ENCODE measurements around the gene RPS6KA5.
"Not testable (repeated sequence)": the region's sequence is repeated elsewhere in the genome, so short reads cannot be mapped to it uniquely, and the experiment has no call there.

The RPS6KA5 gene

DNA sequence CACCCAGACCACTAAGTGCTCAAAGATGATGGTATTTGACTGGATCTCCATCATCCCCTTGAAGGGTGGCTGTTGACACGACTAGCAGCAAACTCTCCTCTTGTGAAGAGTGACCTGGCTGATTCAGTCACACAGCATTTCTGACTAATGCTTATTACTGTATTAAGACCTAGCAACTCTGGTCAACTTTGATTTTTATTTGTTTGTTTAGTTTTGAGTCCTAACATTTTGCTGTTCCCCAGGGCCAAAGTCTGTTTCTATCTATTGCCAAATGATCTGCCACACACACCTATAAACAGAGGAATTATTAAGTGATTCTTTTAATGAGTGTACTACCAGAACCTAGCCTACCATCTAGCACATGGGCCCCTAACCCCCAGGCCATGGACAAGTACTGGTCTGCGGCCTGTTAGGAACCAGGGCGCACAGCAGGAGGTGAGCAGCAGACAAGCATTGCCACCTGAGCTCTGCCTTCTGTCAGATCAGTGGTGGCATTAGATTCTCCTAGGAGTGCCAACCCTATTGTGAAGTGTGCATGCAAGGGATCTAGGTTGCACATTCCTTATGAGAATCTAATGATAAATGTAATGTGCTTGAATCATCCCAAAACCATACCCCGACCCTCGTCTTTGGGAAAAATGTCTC, 120.0 kb downstream of the RPS6KA5 start:
- DNase-seq (ENCODE audit: low read depth in 2 of 2, low spot score in 1 of 2), result no peak

DNA sequence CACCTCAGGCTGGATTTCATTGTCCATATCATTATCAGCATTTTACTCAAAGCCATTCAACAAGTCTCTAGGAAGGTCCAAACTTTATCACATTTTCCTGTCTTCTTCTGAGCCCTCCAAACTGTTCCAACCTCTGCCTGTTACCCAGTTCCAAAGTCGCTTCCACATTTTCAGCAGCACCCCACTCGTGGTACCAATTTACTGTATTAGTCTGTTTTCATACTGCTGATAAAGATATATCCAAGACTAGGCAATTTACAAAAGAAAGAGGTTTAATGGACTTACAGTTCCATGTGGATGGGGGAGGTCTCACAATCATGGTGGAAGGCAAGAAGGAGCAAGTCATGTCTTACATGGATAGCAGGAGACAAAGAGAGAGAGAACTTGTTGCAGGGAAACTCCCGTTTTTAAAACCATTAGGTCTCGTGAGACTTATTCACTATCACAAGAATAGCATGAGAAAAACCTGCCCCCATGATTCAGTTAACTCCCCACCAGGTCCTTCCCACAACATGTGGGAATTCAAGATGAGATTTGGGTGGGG, 121.1 kb downstream of the RPS6KA5 start:
- not testable (repeated sequence) for DNase-seq (ENCODE audit: low read depth in 2 of 2, low spot score in 1 of 2)

DNA sequence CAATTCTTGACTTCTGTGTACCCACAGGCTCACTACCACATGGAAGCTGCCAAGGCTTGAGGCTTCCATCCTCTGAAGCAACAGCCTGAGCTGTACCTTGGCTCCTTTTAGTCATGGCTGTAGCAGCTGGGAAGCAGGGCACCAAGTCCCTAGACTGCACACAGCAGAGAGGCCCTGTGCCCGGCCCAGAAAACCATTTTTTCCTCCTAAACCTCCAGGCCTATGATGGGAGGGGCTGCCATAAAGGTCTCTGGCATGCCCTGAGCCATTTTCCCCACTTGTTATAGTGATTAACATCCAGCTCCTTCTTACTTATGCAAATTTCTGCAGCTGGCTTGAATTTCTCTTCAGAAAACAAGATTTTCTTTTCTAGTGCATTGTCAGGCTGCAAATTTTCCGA, 121.8 kb downstream of the RPS6KA5 start:
- no peak for DNase-seq (ENCODE audit: low read depth in 2 of 2, low spot score in 1 of 2)

DNA sequence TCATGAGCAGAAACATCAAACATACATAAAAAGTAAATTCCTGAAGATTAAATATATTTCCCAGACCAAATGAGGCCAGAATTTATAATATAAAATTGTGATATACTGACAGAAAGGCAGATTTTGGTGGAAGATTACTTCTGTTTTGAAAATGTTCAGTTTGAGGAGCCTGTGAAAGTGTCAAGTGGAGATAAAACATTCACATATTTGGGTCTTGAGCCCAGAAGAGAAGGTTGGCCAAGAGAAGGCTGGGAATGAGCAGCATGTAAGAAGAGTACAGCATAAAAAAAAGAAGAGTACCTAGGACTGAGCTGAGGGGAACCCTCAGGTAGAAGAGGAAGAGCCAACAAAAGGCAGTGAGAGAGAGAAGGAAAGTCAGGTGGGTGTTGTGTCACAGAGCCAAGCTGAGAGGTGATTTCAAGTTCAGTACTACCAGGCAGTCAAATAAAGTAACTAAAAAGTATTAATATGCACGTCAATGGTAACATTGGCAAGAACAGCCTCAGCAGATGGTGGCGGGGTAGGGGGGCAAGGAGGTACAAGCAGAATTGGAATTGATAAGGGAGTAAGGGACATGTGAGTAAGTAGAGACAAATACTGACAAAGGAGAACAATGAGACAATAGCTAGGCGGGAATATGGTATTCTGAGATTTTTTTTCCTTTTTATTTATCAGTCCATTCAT, 123.5 kb downstream of the RPS6KA5 start:
- no peak for DNase-seq (ENCODE audit: low read depth in 2 of 2, low spot score in 1 of 2)

DNA sequence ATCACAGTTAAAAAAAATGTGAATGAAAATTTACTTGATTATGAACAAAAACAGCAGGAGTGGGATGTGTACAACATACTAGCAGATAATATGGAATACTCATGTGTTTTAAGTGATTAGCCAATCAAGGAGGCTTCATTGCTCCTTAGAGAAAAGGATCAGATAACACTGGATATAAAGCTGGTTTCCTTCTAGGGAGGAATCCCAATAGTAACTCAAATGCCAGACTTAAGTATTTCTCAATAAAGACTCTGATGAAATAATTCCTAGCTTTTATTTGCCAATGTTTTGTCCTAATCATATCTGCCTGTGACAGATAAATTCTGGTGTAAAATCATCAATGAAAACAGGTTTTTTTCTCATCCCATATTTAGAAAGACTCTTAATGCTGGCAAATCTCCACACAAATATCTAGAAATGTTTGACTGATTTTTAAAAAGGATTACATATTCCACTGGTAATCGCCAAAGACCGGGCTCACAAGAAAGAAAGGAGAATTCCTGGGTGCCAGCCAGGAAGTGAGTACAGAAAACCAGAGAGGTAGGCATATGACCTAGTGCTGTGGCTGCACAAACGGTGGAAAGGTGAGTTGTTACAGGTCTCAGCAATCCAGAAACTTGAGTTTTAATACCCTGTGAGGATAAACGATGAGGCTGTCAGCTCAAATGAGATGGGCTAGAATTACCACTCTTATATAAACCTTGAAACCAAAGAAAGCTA, 135.7 kb downstream of the RPS6KA5 start:
- no peak for DNase-seq (ENCODE audit: low read depth in 2 of 2, low spot score in 1 of 2)

DNA sequence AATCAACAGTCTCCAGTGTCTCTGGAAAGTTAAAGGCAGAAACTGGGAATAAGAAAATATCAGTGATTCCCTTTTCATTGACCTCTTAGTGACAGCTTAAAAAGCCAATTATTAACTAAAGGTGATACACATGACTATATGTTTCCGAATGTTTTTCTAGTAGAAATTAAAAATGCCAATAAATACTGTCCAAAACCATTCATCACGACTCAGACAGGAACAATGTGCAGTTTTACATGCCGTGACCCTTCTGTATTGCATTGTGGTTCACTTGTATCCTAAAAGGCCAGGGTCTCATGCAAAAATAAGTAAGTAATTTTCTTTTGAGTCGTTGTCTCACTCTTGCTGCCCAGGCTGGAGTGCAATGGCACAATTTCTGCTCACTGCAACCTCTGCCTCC, 138.3 kb downstream of the RPS6KA5 start:
- no peak for DNase-seq (ENCODE audit: low read depth in 2 of 2, low spot score in 1 of 2)

DNA sequence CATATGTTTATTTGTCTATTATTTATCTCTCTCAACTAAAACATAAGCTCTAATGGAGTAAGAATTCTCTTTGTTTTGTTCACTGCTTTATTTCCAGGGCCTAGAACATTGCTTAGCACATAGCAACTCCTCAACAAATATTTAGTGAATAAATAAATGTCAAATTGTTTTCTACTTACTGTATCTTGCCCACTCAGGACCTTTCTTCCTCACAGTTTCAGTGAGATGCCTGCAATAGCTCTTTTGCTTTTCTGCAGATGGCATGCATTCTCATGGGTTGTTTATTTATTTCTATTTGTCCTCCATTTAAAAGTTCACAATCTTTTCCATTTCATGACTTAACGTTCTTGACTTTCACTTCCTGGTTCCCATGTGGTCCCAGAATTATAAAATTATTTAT, 149.3 kb downstream of the RPS6KA5 start:
- no peak for DNase-seq (ENCODE audit: low read depth in 2 of 2, low spot score in 1 of 2)

DNA sequence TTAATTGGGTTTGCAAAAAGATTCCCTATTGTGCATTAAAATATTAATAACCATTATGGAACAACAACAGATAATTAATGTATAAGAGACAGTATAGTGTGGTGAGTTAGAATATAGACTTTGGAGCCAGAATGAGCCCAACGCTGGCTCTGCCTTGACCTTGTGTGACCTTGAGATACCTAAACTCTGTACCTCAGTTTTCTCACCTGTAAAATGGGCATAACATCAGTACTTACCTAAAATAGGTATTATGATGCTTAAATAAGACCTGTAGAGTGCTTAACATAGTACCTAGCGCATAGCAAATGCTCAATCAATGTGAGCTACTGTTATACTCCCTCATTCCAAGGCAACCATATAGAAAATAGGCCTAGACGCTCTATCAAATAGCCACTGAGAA, 153.3 kb downstream of the RPS6KA5 start:
- no peak for DNase-seq (ENCODE audit: low read depth in 2 of 2, low spot score in 1 of 2)

DNA sequence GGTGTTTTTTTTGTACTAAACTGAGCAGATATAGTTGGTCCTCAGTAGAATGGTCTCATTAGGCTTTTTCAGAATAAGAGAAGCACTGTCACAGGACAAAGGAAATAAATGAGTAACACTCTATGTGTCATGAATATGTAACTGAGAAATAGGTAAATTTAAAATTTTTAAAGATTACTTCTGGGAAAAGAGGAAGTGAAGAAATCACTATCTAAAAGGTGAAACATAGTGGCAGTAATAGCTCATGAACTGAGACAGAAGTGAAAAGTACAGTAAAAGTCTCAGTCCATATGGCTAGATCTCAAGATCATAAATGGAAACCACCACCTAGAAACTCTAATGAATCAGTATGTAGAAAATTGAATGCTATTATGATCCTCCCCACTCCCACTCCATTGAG, 154.9 kb downstream of the RPS6KA5 start:
- no peak for DNase-seq (ENCODE audit: low read depth in 2 of 2, low spot score in 1 of 2)

DNA sequence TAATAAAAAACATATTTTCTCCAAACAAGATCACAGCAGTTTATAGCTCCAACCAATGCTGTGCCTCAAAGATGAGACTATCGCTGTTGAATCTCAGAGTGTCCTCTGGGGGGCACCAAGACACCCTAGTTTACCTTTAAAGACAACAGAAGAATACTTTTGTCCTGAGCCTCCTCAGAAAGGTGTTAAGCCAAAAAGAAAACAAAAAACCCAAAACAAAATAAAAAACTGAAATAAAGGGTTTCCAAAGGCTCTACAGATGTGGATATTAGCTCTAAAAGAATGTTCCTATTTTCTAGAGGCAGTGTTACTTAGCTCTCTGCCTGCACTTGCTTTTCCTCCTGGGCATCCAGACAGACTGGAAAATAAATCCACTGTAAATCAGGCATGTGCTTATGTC, 157.3 kb downstream of the RPS6KA5 start:
- peak in 1 of 2 donors; percentile 24 for DNase-seq (ENCODE audit: low read depth in 2 of 2, low spot score in 1 of 2)

DNA sequence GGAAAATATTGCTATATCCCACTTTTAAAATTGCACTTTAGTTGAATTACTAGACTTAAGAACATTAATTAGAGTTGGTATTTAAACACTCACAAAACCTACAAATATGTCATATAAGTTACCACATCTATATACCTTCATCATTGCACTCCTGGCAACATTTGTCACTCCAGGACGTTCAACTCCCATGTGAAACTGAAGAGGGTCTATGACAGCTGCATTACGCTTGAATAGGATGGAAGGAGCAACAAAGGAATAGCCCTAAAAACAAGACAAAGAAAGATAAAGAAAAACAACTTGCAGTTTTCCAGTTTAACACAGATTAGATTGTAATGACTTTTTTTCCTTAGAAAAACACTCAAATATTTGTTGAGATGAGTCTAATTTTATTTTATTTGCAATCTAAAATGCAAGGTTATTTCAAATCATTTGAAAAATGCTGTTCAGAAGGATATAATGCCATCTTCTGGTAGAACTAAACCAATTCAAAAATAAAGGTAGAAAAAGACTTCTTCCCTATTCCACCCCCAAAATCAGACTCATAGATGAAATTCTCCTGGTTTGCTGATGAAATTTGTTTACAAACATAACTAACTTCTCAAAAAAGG, 159.9 kb downstream of the RPS6KA5 start:
- DNase-seq (ENCODE audit: low read depth in 2 of 2, low spot score in 1 of 2), result no peak

DNA sequence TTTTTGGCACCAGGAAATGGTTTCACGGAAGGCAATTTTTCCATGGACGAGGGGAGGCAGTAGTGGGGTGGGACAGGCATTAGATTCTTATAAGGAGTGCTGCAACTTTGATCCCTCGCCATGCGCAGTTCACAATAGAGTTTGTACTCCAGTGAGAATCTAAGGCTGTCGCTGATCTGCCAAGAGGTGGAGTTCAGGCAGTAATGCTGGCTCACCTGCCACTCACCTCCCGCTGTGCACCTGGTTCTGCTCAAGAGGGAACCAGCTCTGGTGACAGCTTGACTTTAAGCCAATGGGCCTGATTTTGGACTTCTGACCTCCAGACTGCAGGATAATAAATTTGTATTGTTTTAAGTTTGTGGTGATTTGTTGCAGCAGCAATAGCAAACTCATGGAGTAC, 163.4 kb downstream of the RPS6KA5 start:
- DNase-seq (ENCODE audit: low read depth in 2 of 2, low spot score in 1 of 2), result no peak

DNA sequence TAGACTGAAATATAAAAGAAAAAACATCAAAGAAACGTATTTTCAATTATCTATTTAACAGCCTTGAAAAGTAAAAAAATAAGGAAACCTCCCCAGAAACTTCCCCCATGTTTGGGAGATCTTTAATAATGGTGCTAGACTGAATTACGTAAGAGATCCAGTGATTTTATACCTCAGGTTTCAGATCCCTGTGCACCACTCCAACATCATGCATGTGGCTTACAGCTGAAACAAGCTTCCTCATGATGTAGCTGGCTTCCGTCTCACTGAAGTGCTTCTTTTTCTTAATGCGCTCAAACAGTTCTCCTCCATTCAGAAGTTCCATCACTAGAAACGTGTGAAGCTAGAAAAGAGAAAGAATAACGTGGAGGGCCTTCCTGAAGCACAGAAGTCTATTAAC, 166.2 kb downstream of the RPS6KA5 start:
- no peak for DNase-seq (ENCODE audit: low read depth in 2 of 2, low spot score in 1 of 2)

DNA sequence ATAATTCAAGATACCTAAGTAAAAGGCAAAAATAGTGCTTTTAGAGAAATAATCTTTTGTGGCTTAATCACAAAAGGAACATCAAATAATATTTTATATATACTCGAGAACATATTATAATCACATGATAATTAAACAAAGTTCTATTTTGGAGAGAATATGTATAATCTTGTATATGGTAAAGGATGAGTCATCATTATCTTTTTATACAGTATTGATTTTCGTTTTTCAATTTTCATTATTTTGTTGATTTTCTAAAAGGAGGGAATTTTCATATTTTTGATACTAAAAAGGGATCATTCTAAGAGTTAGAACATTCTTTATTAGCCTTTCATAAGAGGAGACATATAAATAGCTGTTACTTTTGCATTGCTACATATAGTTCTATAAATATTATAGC, 166.9 kb downstream of the RPS6KA5 start:
- DNase-seq (ENCODE audit: low read depth in 2 of 2, low spot score in 1 of 2), result no peak

DNA sequence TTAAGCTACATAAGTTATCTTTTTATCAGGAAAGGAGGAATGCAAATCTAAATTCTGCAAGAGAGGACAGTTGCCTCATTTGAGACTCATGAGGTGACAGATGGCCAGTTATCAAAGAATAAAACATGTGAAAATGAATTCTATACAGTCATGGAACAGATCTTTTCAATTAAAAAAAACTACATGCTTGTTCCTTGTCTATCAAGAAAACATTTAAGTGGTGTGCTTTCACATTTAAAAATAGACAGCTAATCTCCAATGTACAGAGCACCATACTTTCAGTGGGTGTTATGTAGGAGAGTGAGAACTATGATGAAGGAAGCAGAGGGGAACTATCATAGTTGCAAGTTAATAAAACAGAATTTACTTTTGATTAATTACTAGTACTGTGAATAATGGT, 167.5 kb downstream of the RPS6KA5 start:
- DNase-seq (ENCODE audit: low read depth in 2 of 2, low spot score in 1 of 2), result no peak

DNA sequence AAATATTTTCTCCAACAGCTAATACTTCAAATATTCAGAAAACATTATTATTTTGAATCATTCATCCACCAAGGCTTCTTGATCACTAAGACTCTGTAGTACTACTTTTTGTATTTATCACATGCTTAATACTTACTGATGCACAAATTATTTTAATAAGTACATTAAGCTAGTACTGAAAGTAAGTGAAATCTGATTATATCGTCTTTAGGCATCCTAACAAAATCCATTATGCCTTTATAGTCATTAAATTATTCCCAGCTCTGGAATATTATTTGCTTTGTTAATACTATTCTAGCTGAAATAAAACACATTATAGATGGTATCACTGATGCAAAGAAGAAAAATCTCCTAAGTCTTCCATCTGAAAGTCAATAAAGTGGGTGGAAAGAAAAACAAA, 169.1 kb downstream of the RPS6KA5 start:
- DNase-seq (ENCODE audit: low read depth in 2 of 2, low spot score in 1 of 2), result no peak

DNA sequence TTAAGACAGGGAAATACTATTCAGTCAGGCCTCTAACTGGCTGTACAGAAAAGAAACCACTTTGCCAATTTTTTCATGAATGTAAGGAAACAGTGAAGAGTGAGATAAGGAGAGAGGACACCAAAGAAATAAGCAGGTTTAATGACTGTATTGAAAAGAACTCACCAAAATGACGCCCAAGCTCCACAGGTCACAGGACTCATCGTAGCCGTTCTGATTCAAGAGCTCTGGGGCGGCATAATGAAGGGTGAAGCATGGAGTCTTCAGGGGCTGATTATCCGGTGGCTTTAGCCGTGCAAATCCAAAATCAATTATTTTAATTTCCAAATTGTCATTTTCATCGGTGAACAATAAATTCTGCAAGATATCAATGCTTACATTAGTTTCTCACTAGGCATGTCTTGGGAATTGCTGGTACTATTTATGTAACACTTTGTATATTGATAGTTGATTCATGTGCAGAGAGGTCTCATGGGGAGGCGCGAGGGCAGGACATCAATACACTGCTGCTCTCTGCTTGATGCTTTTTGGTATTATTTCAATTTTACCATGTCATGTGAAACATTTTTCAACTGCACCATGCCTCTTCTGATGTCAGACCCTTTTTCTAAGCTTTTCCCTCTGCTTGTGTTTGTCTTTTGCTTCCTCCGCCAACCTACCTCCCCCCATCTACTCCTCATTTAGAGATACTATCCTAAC, 170.0 kb downstream of the RPS6KA5 start:
- no peak for DNase-seq (ENCODE audit: low read depth in 2 of 2, low spot score in 1 of 2)

DNA sequence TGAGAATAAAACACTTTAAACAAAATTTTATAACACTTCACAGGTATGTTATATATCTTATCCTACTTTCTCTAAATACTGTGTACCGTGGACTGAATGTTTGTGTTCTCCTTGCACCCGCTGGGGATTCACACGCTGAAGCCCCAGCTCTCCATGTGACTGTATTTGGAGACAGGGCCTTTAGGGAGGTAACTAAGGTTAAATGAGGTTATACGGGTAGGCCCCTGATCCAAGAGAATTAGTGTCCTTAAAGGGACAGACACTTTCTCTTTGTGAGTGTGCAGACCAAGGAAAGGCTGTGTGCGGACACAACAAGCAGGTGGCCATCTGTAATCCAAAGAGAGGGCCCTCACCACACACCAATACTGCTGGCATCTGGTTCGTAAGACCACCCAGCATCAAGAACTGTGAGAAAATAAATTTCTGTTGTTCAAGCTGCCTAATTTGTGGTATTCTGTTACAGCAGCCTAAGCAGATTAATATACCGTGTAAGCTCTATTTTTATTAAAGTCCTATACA, 174.1 kb downstream of the RPS6KA5 start:
- no peak for DNase-seq (ENCODE audit: low read depth in 2 of 2, low spot score in 1 of 2)

DNA sequence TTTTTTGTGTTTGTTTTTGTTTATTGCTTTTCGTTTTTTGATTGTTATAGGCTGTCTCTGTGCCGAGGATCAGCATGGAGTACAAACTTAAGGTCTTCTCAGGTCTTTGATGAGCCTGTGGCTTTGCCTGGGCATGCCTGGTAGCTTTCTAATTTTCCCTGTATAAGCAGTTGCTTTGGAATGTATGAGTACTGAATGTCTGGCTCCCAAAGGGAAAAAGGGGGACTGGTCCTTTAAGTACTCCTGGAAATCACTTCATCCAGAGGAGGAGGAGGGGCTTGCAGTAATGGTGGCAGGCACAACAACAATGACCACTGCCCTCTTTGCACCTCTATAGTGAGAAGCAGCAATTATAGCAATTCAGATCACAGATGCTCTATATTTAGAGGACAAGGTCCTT, 176.7 kb downstream of the RPS6KA5 start:
- no peak for DNase-seq (ENCODE audit: low read depth in 2 of 2, low spot score in 1 of 2)

DNA sequence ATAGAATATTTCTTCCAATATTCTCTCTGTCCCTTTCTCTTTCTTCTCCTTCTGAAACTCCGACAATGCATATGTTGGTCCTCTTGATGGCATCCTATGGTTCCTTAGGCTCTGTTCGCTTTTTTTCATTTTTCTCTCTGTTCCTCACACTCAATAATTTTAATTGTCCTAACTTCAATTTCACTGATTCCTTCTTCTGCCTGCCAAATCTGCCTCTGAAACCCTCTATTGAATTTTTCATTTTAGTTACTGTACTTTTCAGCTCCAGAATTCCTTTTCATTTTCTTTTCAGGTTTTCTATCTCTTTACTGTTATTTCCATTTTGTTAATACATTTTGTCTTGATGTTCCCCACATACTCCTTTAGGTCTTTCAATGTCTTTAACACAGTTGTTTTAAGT, 177.2 kb downstream of the RPS6KA5 start:
- no peak for DNase-seq (ENCODE audit: low read depth in 2 of 2, low spot score in 1 of 2)

DNA sequence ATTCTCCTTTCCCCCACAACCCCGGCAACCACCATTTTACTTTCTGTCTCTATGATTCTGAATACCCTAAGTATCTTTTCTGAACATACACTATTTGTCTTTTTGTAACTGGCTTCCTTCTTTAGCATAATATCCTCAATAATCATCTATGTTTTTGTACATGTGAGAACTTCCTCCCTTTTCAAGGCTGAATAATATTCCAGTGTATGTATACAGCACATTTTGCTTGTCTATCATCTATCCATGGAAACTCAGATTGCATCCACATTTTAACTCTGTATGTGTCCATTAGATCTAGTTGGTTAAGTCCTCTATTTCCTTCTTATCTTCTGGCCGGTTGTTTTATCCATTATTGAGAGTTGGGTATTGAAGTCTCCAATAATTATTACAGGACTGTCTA, 180.2 kb downstream of the RPS6KA5 start:
- DNase-seq (ENCODE audit: low read depth in 2 of 2, low spot score in 1 of 2), result no peak

All from stimulated activated CD8-positive, alpha-beta memory T cell treated with anti-CD3 and anti-CD28 coated beads, Interleukin-4, amount 100 ng/mL, for 1 hour (primary cell).